Stomach (tissue), 9 donors: ENCODE data around the gene KLHDC10. TPM values are rescaled to one million over a fixed set of nuclear protein-coding genes. Genes with fewer than 3 reads are reported as not detected.

Experiments
- DNase-seq, 2 donors: peaks; one replicate each; pipeline versions ENCODE4 v3.0.0 to v3.0.0-alpha.2; 2013 to 2019
- H3K27ac ChIP-seq, 5 donors: fragments of 200-600 bp in 4 of 5; sonication (generic) in 4 of 5; one replicate each; pipeline ENCODE4 v1.5.1; 2013 to 2019; ENCODE audit warnings: mild to moderate bottlenecking in 1 of 5, moderate library complexity in 1 of 5
- H3K27me3 ChIP-seq, 3 donors: fragments of 200-600 bp; sonication (generic); one replicate each; pipeline ENCODE4 v1.5.1; 2017 to 2019; ENCODE audit warnings: mixed run types in 1 of 3
- H3K36me3 ChIP-seq, 4 donors: fragments of 200-600 bp; sonication (generic); 1 replicate in 3 of 4; 2 replicates in 1 of 4; pipeline ENCODE4 v1.5.1; 2016 to 2019
- H3K4me1 ChIP-seq, 4 donors: fragments of 200-600 bp; sonication (generic); one replicate each; pipeline ENCODE4 v1.5.1; 2016 to 2019
- H3K4me3 ChIP-seq, 4 donors: fragments of 200-600 bp; sonication (generic) in 3 of 4; one replicate each; pipeline ENCODE4 v1.5.1; 2016 to 2019; ENCODE audit warnings: mild to moderate bottlenecking in 1 of 4
- H3K9me3 ChIP-seq, 4 donors: fragments of 200-600 bp; sonication (generic); one replicate each; pipeline ENCODE4 v1.5.1; 2016 to 2019
- EP300 ChIP-seq: sonication (generic); formaldehyde crosslinking; IDR thresholded peaks from one replicate; pipeline ENCODE4 v1.6.1; 2017; ENCODE audit warnings: antibody characterized with exemption
- POLR2A ChIP-seq, 4 donors: fragments of 450-650 bp; IDR thresholded peaks; one replicate each; pipeline ENCODE4 v1.6.1; 2016; ENCODE audit warnings: antibody characterized with exemption in 4 of 4, control low read depth in 2 of 4, mild to moderate bottlenecking in 1 of 4, moderate library complexity in 1 of 4
- POLR2AphosphoS5 ChIP-seq, 3 donors: sonication (generic); formaldehyde crosslinking; IDR thresholded peaks; one replicate each; pipeline ENCODE4 v1.6.1; 2016; ENCODE audit warnings: antibody characterized with exemption in 3 of 3
- WGBS, 5 donors: extraction: QIAGEN DNeasy Blood & Tissue Kit in 3 of 5; methylation state at CpG; one replicate each; pipeline versions ENCODE4 v1.1.5 to v1.1.7; 2013 to 2018; 5-methylcytosine and 5-hydroxymethylcytosine counted together
- intact Hi-C: fragments of 100-400 bp; cut with DNase I; formaldehyde crosslinking; loops from one replicate; pipeline ENCODE4 v1.15.1; 2023; ENCODE audit warnings: low total_unique reads
- polyA plus RNA-seq, 3 donors: library from polyadenylated mRNA; stranded (reverse); fragments of 200-250 nt; gene quantifications; one replicate each; pipeline ENCODE4 v1.2.3, GENCODE V29; 2013
- total RNA-seq, 5 donors: library from RNA; depleted of rRNA; stranded (reverse); fragments of >200 nt; gene quantifications; one replicate each; pipeline versions ENCODE4 v1.1.0 to v1.2.3, GENCODE V29; 2014 to 2016
- TF ChIP-seq, protein P1 (sequence below), 7 experiments: fragments of 450-650 bp in 4 of 7; fragments of 200-600 bp in 3 of 7; sonication (generic) in 3 of 7; IDR thresholded peaks; one replicate each; pipeline ENCODE4 v1.5.1; 2016 to 2019; ENCODE audit warnings: antibody characterized with exemption in 7 of 7, control low read depth in 2 of 7, mild to moderate bottlenecking in 1 of 7
- donor health status: healthy with polysubstance abuse.
- donor health status: Bipolar disorder and iron deficiency.
- donor health status: healthy.

KLHDC10 gene
- total and polyA plus RNA-seq, 8 donors, result 5.8 to 49.0 (median 22.5) TPM

DNA sequence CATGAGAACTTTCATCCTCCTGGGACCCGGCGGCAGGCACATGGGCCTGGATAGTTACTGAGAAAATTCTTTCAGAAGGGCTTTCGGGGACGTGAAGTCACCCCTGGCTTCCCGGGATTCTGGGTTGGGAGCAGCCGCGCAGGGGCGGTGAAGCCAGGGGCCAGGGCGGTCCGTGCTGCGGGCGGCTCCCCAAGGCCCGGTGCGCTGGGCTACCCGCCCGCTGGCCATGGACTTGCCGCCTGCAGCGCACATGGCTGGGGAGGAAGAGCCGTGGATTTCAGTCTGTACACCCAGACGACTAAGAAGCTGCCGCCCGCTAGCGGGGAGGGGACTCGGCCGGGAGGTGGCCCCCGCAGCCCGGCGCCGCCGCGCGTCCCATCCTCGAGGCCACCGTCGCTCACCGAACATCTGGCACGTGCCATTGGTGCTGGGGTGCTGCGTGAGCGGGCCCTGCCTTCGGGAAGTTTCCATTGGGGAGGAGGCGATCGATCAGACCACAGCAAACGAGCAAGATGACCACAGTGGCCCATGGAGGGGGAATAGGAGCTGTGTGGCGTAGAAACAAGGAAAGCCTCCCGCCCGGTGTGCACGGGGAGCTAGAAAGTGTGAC lies 70.3 kb downstream of the KLHDC10 start:
- peak overlapping the region; percentile 50 to 81 (median 62) for H3K4me3 ChIP-seq
- peak overlapping the region; percentile 34 to 85 (median 72) for H3K27ac ChIP-seq
- H3K36me3 ChIP-seq, result peaks cover 4 to 37% (median 33%) of the 10 kb centered on the region in 4 donors
- intact Hi-C loops, result no loop called here
- peak in 1 of 2 donors; percentile 35 for DNase-seq
- no peak for TF ChIP-seq POLR2A (IDR thresholded peaks at IDR 0.05)
- no peak for TF ChIP-seq POLR2AphosphoS5 (IDR thresholded peaks at IDR 0.05)
- TF ChIP-seq, protein P1, sequence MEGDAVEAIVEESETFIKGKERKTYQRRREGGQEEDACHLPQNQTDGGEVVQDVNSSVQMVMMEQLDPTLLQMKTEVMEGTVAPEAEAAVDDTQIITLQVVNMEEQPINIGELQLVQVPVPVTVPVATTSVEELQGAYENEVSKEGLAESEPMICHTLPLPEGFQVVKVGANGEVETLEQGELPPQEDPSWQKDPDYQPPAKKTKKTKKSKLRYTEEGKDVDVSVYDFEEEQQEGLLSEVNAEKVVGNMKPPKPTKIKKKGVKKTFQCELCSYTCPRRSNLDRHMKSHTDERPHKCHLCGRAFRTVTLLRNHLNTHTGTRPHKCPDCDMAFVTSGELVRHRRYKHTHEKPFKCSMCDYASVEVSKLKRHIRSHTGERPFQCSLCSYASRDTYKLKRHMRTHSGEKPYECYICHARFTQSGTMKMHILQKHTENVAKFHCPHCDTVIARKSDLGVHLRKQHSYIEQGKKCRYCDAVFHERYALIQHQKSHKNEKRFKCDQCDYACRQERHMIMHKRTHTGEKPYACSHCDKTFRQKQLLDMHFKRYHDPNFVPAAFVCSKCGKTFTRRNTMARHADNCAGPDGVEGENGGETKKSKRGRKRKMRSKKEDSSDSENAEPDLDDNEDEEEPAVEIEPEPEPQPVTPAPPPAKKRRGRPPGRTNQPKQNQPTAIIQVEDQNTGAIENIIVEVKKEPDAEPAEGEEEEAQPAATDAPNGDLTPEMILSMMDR (IDR thresholded peaks at IDR 0.05), result no peak
- TF ChIP-seq EP300, result no peak
- 87 to 93% (median 90%) methylated on average over 38 to 47 of the region's 47 CpGs for WGBS, 5 donors
- H3K27me3 ChIP-seq, result no peaks in the 10 kb centered on the region
- H3K4me1 ChIP-seq, result peaks cover 0 to 30% (median 19%) of the 10 kb centered on the region in 4 donors
- no peaks in the 10 kb centered on the region for H3K9me3 ChIP-seq

DNA sequence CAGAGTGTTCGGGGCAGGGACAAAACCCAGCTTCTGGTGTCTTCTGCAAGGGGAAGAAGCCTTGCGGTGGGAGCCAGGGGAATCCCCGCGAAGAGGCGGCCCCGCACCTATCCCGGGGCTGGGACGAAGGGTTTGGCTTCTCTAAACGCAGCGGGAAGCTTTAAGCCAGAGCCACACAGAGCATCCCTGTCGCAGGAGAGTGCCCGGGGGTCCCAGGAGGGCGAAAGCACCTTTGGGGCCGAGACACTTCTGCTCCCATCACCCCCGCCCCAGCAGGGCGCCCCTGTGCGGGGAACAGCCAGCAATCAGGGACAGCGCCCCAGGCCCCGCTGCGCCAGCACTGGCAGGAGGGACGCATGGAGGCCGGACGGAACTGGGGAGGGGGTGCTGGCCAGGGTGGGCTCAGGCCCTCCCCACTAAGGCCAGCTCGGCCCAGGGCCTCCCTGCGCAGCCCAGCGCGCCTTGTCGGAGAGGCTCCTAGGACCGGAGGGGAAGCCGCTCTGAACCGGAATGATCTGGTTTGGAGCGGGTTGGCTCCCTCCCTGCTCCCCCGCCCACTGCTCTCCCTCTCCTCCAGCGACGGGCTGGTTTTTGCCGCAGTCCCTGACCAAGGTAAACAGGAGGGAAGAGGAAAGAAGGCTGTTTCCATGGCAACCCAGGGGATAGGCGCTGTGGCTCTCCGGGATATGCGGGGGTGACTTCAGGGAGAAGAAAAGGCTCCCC lies 71.0 kb downstream of the KLHDC10 start:
- Histone ChIP-seq H3K9me3 (no peaks in the 10 kb centered on the region), H3K4me3 (peak overlapping the region; percentile 50 to 81 (median 62)), H3K4me1 (peaks cover 0 to 30% (median 19%) of the 10 kb centered on the region in 4 donors), H3K27me3 (no peaks in the 10 kb centered on the region), H3K27ac (peak overlapping the region; percentile 34 to 85 (median 72)), H3K36me3 (peaks cover 4 to 30% (median 26%) of the 10 kb centered on the region in 4 donors)
- intact Hi-C loops, result no loop called here
- TF ChIP-seq POLR2AphosphoS5 (IDR thresholded peaks at IDR 0.05) (peak in 2 of 3 donors; percentile 10 to 58), EP300 (no peak), POLR2A (IDR thresholded peaks at IDR 0.05) (no peak)
- TF ChIP-seq, protein P1 (IDR thresholded peaks at IDR 0.05), result no peak
- 9 to 16% (median 11%) methylated on average over 23 to 39 of the region's 39 CpGs for WGBS, 5 donors
- DNase-seq, result peak; percentile 70 to 97

DNA sequence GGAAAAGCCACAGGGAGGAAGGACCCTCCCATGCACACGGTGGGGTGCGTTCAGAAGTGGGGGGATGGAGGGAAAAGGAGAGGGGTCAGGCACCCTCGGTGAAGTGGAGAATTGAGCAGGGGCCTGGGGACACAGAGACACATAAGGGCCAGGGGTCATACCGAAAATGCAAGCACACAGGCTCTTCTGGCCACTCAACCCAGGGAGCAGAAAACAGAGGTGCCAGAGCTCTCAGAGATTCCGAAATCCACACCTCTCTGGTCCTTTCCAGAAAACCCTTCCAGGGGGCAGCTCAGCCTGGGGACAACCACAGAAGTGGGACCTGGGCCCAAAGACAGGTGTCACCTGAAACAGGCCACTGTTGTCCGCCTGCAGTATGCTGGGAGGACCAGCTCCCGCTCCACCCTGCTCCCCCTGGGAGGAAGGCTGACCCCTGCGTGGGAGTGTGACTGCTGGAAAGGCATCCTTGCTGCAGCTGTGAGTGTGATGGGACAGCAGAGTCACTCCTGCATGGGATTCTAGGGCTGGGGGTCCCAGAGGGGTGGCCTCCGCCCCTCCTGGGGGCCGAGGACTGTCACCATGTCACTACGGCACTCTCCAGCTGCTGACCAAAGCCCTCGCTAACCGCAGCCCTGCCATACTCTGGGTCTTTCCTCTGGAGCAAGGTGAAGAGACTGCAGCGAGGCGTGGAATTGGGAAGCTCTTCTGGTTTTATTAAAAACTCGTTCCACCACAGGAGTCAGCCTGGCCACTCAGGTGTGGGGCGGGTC lies 71.7 kb downstream of the KLHDC10 start:
- intact Hi-C loops, result no loop called here
- H3K27ac ChIP-seq, result peak overlapping the region; percentile 34 to 85 (median 72)
- peak in 1 of 2 donors; percentile 57 for DNase-seq
- H3K4me3 ChIP-seq, result peak overlapping the region; percentile 50 to 81 (median 62)
- no peaks in the 10 kb centered on the region for H3K9me3 ChIP-seq
- H3K27me3 ChIP-seq, result no peaks in the 10 kb centered on the region
- peaks cover 4 to 23% (median 20%) of the 10 kb centered on the region in 4 donors for H3K36me3 ChIP-seq
- TF ChIP-seq EP300 (no peak), POLR2A (IDR thresholded peaks at IDR 0.05) (no peak), POLR2AphosphoS5 (IDR thresholded peaks at IDR 0.05) (no peak)
- TF ChIP-seq, protein P1 (IDR thresholded peaks at IDR 0.05), result no peak
- H3K4me1 ChIP-seq, result peaks cover 0 to 30% (median 19%) of the 10 kb centered on the region in 4 donors
- 66 to 72% (median 69%) methylated on average over 16 to 17 of the region's 17 CpGs for WGBS, 5 donors
